Ovary (tissue), 9 donors: Measurements from ENCODE around the gene NECTIN2. TPM values are rescaled to one million over a fixed set of nuclear protein-coding genes. Genes with fewer than 3 reads are reported as not detected.
"Not testable (repeated sequence)": the region's sequence is repeated elsewhere in the genome, so short reads cannot be mapped to it uniquely, and the experiment has no call there.

ENCODE experiments used
- DNase-seq, 5 donors: peaks; one replicate each; pipeline ENCODE4 v3.0.0-alpha.2; 2019 to 2020
- H3K27ac ChIP-seq, 2 donors: fragments of 200-600 bp; one replicate each; pipeline versions ENCODE4 v1.5.1 to v1.8.0; 2019 to 2022
- H3K27me3 ChIP-seq: fragments of 200-600 bp; one replicate; pipeline ENCODE4 v1.8.0; 2022
- H3K36me3 ChIP-seq: fragments of 200-600 bp; sonication (generic); one replicate; pipeline ENCODE4 v1.5.1; 2019
- H3K4me1 ChIP-seq: one replicate; pipeline ENCODE4 v1.8.1; 2013; ENCODE audit warnings: mild to moderate bottlenecking, moderate library complexity; ENCODE audit not compliant: insufficient read depth
- H3K4me3 ChIP-seq: fragments of 200-600 bp; sonication (generic); one replicate; pipeline ENCODE4 v1.5.1; 2017
- H3K9me3 ChIP-seq, 2 donors: fragments of 200-600 bp in 1 of 2; sonication (generic) in 1 of 2; one replicate each; pipeline versions ENCODE4 v1.5.1 to v1.8.1; 2013 to 2019; ENCODE audit warnings: mild to moderate bottlenecking in 1 of 2, moderate library complexity in 1 of 2
- CTCF ChIP-seq, 3 donors: fragments of 450-650 bp in 2 of 3; fragments of 200-600 bp in 1 of 3; IDR thresholded peaks; one replicate each; pipeline versions ENCODE4 v1.5.1 to v1.8.0; 2016 to 2022; ENCODE audit warnings: antibody characterized with exemption in 3 of 3, mild to moderate bottlenecking in 1 of 3
- EP300 ChIP-seq: sonication (generic); formaldehyde crosslinking; IDR thresholded peaks from one replicate; pipeline ENCODE4 v1.6.1; 2017; ENCODE audit warnings: antibody characterized with exemption
- POLR2A ChIP-seq: fragments of 450-650 bp; IDR thresholded peaks from one replicate; pipeline ENCODE4 v1.6.1; 2017; ENCODE audit warnings: antibody characterized with exemption, mild to moderate bottlenecking, moderate library complexity
- WGBS, 3 donors: extraction: QIAGEN DNeasy Blood & Tissue Kit in 1 of 3; methylation state at CpG; one replicate each; pipeline versions ENCODE4 v1.1.5 to v1.1.7; 2013 to 2017; 5-methylcytosine and 5-hydroxymethylcytosine counted together
- intact Hi-C, 4 donors: fragments of 100-400 bp; cut with DNase I; formaldehyde crosslinking; loops; one replicate each; pipeline versions ENCODE4 v1.11.0 to v1.15.1; 2022 to 2023
- polyA plus RNA-seq, 2 donors: library from polyadenylated mRNA; stranded (reverse); fragments of 200-250 nt in 1 of 2; fragments of 350-450 nt in 1 of 2; fragmentation: Illumina TruSeq in 1 of 2; extraction: RNeasy Lipid Tissue Mini Kit (QIAGEN cat#74804) in 1 of 2; gene quantifications; one replicate each; pipeline ENCODE4 v1.2.3, GENCODE V29; 2013 to 2014
- total RNA-seq, 7 donors: library from RNA; depleted of rRNA in 2 of 7; stranded (reverse); fragments of >200 nt in 2 of 7; fragmentation: NEBNext Ultra II Directional in 3 of 7; extraction: Animal tissue kit (Norgen Biotek cat#: 25700) in 3 of 7; gene quantifications; one replicate each; pipeline versions ENCODE4 v1.1.0 to v1.2.4, GENCODE V29; 2016 to 2023
- donor health status: DM: no; HTN: no; CAD: no; lungs with moderate emphysema.
- donor health status: DM: no; HTN: no; CAD: no.
- donor health status: Bipolar disorder and iron deficiency.
- donor health status: DM: yes; HTN: yes; CAD: no.
- donor health status: DM: no; HTN: no; CAD: no.
- donor health status: DM: yes; HTN: yes; CAD: no.

Gene NECTIN2
- total and polyA plus RNA-seq, 9 donors, result 37.8 to 185 (median 71.8) TPM

GRCh38 chr19:44884566-44884965, 38.5 kb downstream of the NECTIN2 start:
- Histone ChIP-seq H3K4me1 (peaks cover under 1% of the 10 kb centered on the region), H3K4me3 (no peak overlapping the region), H3K36me3 (no peaks in the 10 kb centered on the region), H3K9me3 (no peaks in the 10 kb centered on the region), H3K27ac (no peak overlapping the region), H3K27me3 (no peaks in the 10 kb centered on the region)
- 78 to 93% (median 79%) methylated on average over 4 of the region's 4 CpGs for WGBS, 3 donors
- no peak for DNase-seq
- no peak for TF ChIP-seq EP300
- no peak for TF ChIP-seq POLR2A
- TF ChIP-seq CTCF (IDR thresholded peaks at IDR 0.05), result no peak
- intact Hi-C loops, result no loop called here

GRCh38 chr19:44886141-44886540, 40.0 kb downstream of the NECTIN2 start:
- H3K4me1 ChIP-seq, result peaks cover 4% of the 10 kb centered on the region
- no peak overlapping the region for H3K27ac ChIP-seq

GRCh38 chr19:44887648-44888047, 41.6 kb downstream of the NECTIN2 start:
- TF ChIP-seq EP300, result no peak
- TF ChIP-seq POLR2A, result no peak
- no peak for TF ChIP-seq CTCF (IDR thresholded peaks at IDR 0.05)
- intact Hi-C loops, result no loop called here
- 84 to 86% (median 86%) methylated on average over 4 of the region's 4 CpGs for WGBS, 3 donors

More at GRCh38 chr19:44886141-44886540, 40.0 kb downstream of the NECTIN2 start:
- 84 to 88% (median 87%) methylated on average over 6 of the region's 6 CpGs for WGBS, 3 donors
- H3K27me3 ChIP-seq, result no peaks in the 10 kb centered on the region
- no peak for TF ChIP-seq EP300
- no peak for TF ChIP-seq POLR2A
- TF ChIP-seq CTCF (IDR thresholded peaks at IDR 0.05), result no peak
- no peak for DNase-seq
- H3K9me3 ChIP-seq, result no peaks in the 10 kb centered on the region
- H3K36me3 ChIP-seq, result no peaks in the 10 kb centered on the region
- intact Hi-C loops, result no loop called here
- H3K4me3 ChIP-seq, result no peak overlapping the region

GRCh38 chr19:44888335-44888734, 42.2 kb downstream of the NECTIN2 start:
- H3K36me3 ChIP-seq, H3K27ac ChIP-seq, H3K27me3 ChIP-seq, DNase-seq, H3K4me3 ChIP-seq, H3K9me3 ChIP-seq, intact Hi-C loops: not testable (repeated sequence)
- WGBS, 3 donors, result 80 to 90% (median 86%) methylated on average over 5 of the region's 5 CpGs
- H3K4me1 ChIP-seq, result peaks cover 12% of the 10 kb centered on the region

More at GRCh38 chr19:44887648-44888047, 41.6 kb downstream of the NECTIN2 start:
- Histone ChIP-seq H3K36me3 (no peaks in the 10 kb centered on the region), H3K4me3 (no peak overlapping the region), H3K27me3 (no peaks in the 10 kb centered on the region), H3K4me1 (peaks cover 12% of the 10 kb centered on the region), H3K27ac (no peak overlapping the region), H3K9me3 (no peaks in the 10 kb centered on the region)
- no peak for DNase-seq

DNA sequence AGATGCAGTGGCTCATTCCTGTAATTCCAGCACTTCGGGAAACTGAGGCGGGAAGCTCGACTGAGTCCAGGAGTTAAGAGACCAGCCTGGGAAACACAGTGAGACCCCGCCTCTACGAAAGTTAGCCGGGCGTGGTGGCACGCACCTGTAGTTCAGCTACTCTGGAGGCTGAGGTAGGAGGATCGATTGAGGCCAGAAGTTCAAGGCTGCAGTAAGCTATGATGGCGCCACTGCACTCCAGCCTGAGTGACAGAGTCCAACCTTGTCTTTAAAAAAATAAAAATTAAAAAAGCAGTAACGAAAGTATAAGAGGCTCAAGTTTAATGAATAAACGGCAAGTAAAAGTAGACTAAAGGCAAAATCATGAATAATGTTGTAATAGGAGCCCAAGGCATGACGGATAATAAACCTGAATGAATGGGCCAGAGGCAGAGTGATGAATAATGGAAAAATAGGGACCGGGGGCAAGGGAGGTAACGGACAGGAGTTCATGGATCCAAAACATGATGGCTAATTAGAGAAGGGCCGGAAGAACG, 43.8 kb downstream of the NECTIN2 start:
- Histone ChIP-seq H3K4me3 (peak overlapping the region; percentile 62), H3K27me3 (no peaks in the 10 kb centered on the region), H3K4me1 (peaks cover 12% of the 10 kb centered on the region), H3K36me3 (no peaks in the 10 kb centered on the region), H3K9me3 (no peaks in the 10 kb centered on the region), H3K27ac (peak overlapping the region in 1 of 2 donors; percentile 91)
- intact Hi-C loops, result no loop called here
- TF ChIP-seq EP300 (no peak), CTCF (IDR thresholded peaks at IDR 0.05) (no peak), POLR2A (no peak)
- DNase-seq, result peak in 1 of 5 donors; percentile 54
- 42 to 49% (median 43%) methylated on average over 17 of the region's 17 CpGs for WGBS, 3 donors
